Cortex of kidney (tissue), 1 donor: ENCODE data around the gene SREK1.

Source experiments
- DNase-seq: peaks from one replicate; lab custom pipeline; 2025; lab: John Stamatoyannopoulos, UW

The SREK1 gene

DNA sequence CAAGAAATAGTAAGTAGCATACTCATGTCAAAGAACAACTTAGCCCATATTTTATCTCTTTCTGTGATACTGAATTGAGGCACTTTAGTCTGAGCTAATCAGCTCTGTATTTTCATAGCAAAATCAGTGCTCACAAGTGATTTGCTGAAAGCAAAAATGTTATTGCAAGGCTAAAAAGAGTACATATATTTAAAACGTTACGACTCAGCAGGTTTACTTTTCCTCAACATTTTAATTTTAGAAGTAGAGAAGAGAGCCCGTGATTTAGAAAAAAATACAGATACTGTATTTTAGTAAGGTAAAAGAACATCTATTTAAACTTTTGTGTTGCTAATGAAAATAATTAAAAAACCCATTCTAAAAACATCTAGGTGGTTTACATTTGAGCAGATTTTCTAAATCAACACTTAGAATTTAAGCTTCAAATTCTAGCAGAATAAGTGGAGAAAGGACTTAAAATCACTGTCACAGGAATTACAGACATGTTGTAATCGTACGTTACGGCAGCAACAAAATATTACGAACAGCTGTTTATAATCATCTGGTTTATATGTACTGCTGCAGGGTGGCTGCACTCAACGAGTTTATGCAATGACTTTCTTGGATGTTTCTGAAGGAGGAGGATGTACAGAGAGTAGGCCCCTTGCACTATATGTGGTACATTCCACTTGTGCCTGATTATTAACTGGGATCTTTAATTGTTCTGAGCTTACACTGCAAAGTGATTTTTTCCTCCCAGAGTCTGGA, 20.1 kb downstream of the SREK1 start:
- DNase-seq = no peak

DNA sequence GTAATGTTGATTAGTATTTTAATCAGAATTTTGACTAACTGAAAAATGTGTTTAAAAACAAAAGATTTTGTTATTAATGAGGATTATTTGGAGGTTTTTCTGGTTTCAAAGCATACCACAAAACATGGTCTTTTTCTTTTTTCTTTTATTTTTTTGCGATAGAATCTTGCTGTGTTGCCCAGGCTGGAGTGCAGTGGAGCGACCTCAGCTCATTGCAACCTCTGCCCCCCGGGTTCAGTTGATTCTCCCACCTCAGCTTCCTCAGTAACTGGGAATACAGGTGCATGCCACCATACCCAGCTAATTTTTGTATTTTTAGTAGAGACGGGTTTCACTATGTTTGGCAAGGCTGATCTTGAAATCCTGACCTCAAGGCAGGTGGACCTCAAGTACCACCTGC, 24.1 kb downstream of the SREK1 start:
- DNase-seq = no peak

DNA sequence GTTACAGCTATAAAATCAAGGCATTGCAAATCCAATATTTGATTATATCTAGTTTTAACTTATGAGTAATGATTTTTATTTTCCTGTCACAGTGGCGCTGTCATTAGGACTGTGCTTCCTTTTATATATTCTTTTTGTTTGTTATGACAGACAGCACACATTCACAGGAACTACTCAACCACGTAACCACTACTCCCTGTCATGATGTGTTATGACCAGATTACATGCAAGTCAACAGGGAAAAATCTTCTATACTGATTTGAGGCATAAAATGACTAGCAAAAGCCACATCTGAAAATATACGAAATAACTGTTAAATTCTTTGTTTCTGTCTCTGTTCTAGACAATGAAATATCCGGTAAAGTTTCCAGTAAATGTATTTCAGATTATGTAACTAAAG, 25.4 kb downstream of the SREK1 start:
- no peak for DNase-seq

DNA sequence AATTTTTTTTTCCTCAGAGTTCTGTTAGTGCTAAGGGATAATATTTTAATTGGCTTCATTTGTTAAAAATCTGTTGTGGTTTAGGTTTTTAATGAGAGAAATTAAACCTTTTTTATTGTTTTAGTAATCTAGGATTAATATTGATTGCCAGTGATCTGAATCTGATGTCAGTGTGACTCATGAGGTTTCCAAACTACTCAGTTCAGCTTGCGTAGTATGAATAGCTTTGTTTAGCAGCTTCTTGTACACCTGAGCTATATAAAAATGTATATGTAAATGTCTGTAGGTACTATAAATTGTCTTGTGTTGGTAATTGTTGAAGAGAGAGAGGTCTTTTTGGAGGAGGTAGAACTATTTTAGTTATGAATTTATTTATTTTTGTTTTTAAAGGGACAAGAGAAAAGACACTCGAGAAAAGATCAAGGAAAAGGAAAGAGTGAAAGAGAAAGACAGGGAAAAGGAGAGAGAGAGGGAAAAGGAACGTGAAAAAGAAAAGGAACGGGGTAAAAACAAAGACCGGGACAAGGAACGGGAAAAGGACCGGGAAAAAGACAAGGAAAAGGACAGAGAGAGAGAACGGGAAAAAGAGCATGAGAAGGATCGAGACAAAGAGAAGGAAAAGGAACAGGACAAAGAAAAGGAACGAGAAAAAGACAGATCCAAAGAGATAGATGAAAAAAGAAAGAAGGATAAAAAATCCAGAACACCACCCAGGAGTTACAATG, 26.3 kb downstream of the SREK1 start:
- no peak for DNase-seq

DNA sequence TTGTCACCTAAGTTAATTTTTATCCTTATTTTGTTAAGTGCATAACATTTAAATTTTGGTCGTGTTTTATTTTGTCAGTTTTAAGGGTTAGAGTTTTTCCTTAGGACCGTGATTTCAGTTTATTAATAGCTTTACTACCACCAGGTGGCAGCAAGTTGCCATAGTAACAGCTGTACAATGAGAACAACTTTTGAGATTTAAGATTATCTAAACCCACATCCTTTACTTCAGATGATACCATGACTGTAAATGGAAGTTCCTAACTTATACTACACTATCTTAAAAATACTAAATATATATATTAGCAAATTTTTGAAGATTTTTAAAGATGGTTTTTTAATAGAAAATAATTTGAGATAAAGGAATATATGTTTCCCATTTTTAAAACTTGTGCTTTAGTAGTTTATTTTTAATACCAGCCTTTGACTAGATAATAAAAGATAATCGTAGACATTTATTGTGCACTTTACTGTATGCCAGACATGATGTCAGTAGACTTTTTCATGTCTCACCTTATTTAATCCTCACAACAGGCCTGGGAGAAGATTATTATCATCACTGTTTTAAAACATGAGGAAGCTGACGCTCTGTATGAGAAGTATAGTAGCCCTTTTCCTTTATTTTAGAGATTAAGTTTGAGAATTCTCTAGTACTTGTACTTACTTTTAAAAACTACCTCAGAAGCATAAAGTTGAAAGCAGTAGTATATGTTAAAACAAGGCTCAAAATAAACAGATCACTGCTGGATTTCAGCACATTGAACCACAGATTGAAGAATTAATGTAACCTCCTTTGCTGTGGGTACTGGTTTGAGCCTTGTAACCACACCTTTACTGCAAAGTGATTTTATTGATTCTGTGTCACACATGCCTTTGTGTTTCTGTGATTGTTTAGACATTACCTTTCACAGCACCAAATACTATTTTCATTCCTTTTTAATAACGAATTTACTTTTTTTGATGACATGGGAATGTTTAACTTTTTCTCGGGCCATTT, 27.5 kb downstream of the SREK1 start:
- no peak for DNase-seq

DNA sequence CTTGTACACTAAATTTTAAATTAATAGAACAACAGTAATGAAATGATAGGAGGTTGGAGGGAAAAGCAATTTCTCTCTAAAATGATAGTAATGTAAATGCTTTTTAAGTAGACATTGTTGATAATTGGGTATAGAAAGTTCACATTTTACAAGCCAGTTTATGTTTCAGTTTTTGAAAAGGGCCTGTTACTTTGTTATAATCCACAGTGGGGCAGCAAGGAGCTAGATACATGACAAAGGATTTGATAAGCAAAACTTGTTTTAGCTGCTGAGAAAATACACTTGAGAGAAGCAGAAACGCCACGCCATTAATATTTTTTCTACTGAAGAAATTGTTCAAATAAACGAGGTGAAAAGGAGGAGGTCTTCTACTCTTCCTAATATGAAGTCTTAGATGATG, 30.2 kb downstream of the SREK1 start:
- no peak for DNase-seq

DNA sequence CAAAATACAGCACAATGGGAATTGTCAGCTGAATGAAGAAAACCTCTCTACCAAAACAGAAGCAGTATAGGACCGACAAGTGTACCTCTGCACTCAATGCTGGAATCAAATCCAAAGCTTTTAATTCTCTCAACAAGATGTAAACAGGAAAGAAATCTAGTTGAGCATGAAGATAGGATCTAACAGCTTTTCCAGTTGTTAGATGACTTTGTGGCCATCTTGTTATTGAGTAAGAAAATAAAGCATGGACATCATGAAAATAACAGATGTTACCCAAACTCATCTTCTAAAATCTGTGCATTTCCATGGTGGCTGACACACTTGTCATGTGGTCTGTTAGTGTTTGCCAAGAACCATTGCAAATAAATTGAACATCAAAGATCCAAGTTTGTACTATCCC, 34.7 kb downstream of the SREK1 start:
- no peak for DNase-seq

DNA sequence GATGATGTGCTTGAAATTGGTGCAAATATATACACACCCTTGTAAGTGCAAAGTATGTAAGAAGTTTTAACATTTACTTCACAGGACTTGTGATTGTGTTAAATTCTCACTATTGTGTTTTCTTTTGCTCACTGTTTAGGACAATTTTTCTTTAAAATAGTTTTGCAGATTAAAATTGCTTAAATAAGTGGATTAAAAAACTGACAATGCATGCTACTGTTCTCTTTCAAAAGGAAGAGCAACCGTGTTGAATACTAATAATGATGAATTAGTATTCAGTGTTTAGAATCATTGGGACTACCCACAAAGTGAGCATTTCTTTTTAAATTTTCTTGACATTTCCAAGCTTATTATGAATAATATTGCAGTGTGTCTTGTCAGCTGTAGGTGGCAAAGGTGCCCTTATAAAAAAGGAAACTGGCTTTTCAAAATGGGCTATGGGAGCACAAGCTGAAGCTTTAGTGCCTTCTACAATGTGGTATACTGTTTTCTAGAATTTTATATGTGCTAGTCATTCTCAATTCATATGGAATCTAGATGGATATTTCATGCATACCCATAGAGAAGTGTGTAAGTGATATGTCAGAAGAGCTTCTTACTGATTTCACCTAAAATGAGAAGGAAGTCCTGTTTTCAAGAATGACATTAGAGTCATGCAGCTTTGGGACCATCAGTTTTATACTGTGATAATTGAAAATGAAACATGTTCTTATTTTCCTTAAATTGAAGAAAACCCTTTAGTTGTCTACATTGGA, 35.4 kb downstream of the SREK1 start:
- no peak for DNase-seq

DNA sequence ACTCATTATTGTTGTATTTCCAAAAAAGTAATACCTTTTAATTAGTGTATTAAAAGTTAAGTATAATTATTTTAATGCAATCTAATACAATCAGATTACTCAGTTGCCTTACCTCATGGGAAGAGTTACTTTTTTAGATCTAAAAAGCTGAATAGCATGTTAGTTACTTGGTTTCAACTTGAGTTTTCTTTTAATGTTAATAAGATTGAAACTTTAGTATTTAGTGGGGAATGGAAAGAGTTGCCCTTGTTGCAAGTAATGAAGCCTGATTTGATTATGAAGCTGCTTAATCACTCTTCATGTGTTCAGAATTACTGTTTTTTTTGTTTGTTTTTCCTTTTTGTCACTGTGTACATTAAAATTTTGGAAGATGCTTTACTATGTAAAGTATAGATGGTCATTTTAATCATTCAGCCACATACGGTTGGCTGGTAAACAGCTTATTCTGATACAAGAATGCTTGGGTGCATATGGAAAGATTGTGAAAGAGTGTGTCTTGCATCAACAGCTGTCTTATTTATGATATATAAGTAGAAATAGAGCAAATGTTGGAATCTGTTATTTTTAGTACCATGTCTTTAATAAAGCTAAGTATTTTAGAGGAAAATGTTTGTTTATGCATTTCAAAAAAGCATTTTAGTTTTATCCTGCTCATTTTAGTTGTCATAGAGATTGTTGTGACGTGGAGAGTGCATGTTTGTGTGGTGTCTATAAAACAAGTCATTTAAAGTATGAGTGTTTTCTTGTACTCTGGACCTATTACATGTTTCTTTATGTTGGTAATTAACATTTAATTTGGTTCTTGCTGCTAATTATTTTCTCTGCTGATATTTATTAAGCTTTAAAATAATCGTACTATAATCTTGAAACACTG, 36.4 kb downstream of the SREK1 start:
- DNase-seq = no peak

DNA sequence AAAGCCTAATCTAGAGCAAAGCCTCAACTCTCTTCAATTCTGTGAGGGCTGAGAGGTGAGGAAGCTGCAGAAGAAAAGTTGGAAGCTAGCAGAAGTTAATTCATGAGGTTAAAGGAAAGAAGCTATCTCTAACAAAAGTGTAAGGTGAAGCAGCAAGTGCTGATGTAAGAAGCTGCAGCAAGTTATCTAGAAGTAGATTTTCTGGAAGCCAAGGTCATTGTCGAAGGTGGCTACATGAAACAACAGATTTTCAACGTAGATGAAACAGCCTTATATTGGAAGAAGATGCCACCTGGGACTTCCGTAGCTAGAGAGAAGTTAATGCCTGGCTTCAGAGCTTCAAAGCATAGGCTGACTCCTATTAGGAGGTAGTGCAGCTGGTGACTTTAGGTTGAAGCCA, 42.0 kb downstream of the SREK1 start:
- no peak for DNase-seq

DNA sequence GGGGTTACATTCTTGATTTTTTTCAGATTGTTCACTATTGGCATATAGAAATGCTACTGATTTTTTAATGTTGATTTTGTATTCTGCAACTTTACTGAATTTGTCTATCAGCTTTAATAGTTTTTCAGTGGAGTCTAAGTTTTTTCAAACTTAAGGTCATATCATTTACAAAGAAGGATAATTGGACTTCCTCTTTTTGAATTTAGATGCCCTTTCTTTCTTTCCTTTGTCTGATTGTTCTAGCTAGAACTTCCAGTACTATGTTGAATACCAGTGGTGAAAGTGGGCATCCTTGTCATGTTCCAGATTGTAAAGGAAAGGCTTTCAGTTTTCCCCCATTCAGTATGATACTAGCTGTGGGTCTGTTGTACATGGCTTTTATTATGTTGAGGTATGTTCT, 49.3 kb downstream of the SREK1 start:
- no peak for DNase-seq

DNA sequence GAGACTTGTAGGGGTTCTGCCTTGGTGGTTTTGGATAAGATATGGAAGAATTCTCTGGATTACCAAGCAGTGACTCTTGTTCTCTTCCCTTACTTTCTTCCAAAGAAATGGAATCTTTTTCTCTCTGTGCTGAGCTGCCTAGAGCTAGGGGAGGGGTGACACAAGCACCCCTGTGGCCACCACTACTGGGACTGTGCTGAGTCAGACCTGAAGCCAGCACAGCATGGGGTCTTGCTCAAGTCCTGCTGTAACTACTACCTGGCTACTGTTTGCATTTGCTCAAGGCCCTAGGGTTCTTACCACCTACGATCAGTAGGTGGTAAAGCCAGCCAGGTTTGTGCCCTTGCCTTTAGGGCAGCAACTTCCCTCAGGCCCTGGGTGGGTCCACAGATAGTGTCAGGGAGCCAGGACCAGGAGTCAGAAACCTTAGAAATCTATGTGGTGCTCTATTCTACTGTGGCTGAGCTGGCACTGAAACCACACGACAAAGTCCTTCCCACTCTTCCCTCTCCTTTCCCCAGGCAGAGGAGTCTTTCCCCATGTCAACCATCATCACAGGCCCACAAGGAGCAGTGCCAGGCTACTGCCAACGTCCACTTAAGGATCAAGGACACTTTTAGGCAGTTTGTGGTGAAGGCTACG, 53.8 kb downstream of the SREK1 start:
- DNase-seq = no peak

DNA sequence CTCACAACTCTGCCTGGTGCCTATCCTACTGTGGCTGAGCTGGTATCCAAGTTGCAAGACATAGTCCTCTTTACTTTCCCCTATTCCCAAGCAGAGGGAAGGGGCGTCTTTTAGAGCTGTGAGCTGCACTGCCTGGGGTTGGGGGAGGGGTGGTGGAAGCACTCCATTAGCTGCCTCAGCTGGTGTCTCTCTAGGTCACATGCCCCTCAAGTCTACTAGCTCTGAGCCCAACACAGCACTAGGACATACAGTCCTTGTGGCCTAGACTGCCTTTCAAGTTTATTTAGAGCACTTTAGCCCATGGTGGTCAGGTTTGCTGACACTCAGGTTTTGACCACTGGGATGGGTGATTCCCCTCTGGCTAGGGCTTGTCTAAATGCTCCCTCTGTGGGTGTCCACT, 54.7 kb downstream of the SREK1 start:
- no peak for DNase-seq

DNA sequence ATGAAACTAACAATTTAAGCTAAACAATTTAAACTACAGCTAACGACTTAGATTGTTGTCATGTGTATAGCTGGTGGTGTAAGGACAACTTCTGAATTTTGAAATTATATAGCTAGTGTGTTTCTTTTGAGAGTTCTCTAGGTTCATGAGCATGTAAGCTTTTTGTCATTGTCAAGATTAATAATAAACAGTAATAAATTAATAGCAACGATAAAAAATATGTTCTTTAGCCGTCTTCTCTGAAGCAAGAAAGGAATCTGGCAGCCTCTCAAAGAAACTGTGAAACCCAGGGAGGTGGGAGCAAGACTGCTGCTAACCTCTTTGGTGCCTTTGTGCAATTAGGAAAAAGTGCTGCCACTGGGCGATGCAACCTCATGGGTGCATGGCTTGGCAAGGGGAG, 59.4 kb downstream of the SREK1 start:
- DNase-seq = no peak

DNA sequence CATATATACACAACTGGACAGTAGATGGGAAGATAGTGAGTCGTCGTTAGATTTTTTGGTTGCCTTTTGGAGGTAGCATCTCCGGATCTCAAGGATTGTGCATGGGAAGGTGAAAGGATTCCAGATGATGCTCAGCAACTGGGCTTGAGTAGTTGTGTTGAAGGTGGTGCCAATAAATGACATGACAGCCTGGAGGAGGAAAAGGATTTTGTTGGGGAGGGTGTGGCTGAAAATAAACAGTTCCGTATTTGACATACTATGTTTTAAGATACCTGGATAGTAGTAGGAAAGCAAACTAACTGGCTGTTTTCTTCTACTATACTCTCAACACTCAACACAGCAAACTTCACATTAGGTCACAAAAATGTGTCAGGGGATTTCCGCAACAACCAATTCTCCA, 62.4 kb downstream of the SREK1 start:
- DNase-seq = no peak

DNA sequence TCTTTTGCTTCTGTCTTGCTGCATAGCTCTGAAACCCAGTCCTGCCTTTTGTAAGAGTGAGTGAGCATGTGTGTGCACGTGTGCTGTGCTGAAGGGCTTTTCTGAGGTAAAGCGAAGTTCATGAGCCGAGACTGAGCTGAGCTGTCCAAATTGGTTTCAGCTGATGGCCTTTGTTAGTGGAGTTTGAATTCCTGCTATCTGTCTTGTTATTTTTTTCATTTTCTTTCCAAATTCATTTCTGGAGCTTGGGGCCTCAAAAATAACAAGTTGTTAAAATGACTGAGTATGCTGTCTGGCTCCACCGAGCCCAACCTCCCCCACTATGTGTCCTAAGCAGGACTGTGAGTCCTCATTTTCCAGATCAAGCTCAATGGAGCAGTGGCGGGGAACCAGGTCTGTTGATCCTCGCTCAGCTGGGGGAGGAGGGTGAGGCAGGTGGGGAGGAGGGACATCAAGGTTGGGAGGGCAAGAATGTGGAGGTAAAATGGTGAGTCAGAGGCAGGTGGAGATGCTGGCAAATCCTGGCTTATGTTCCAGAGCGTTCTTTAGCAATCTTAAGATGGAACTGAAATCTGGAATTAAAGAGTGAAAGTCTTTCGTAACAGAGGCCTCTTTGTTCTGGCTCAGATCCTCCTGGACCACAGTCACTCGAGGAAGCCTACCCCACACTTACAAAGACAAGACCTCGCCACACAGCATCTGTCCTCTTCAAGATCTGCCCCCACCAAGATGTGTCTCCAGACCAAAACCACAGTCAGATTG, 63.9 kb downstream of the SREK1 start:
- DNase-seq = no peak

DNA sequence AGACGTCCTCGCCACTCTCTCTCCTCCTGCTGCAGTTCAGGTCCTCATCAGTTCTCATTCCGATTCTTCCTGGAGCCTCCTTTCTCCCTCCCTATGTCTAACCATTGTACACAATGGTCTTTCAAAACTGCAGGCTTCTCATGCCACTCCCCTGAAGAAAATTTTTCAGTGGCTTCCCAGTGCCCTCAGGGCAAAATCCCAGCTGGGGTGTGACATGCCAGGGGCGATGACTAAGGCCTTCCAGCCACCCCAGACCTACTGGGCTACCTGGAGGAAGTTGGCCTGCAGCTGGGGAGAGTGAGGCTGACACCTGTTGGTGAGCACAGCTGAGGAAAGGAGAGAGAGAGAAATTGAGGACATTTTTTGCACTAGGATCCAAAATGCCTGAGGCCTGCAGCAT, 65.2 kb downstream of the SREK1 start:
- DNase-seq = no peak

DNA sequence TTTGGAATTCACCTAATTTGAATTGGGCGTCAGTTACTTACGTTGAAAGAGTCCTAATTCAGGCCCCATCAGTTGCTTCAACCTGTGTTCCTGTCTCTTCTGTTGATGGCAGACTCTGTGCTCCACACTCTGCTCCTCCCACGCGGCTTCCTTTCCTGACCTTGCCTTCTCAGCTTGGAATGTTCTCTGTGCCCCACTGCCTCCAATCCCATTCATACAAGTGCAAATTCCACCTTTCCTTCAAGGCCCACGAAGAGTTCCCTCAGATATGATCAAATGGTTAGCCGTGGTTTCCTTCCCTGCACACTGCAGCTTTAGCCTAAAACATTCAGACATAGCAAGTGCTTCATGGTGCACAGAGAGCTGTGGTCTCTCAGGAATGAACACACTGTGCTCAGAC, 65.7 kb downstream of the SREK1 start:
- DNase-seq = no peak

DNA sequence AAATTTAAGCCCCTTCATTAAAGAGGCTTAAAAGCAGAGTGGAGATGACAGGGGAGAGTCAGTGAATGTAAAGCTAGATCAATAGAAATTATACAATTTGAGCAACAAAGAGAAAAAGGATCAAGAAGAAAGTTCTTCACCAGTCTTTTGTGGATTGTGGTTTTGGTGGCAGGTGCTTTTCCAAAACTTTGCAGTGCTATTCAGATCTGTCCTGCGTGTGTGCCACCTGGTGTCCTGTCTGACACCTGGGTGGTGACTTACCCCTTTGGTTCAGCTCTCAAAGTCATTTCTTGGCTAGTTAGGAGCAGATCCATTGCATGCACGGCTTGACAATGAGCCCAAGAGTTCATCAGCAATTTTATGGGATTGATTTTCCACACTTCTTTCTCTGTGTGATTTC, 69.4 kb downstream of the SREK1 start:
- DNase-seq = no peak

DNA sequence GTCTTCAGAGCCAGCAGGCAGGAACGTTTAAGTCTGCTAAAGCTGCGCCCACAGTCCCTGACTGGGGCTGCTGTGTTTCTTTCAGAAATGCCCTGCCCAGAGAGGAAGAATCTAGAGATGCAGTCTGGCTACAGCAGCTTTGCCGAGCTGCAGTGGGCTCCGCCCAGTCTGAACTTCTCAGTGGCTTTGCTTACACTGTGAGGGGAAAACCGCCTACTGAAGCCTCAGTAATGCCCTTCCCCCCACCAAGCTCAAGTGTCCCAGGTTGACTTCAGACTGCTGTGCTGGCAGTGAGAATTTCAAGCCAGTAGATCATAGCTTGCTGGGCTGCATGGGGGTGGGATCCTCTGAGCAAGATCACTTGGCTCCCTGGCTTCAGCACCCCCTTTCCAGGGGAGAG, 78.4 kb downstream of the SREK1 start:
- no peak for DNase-seq
